Ramos (cell line): Measurements from ENCODE around the gene DCLRE1C.
"Not testable (repeated sequence)": the region's sequence is repeated elsewhere in the genome, so short reads cannot be mapped to it uniquely, and the experiment has no call there.

ENCODE experiments used
- in situ Hi-C: fragments of 300-500 bp; cut with MboI; formaldehyde crosslinking; loops from one replicate; pipeline ENCODE4 v1.14.3; 2022; ENCODE audit warnings: low sequenced_read_pairs; ENCODE audit not compliant: unreplicated experiment

DCLRE1C gene

GRCh38 chr10:14949291-14949690 is 4.6 kb downstream of the DCLRE1C start:
- in situ Hi-C loops = no loop called here

DNA sequence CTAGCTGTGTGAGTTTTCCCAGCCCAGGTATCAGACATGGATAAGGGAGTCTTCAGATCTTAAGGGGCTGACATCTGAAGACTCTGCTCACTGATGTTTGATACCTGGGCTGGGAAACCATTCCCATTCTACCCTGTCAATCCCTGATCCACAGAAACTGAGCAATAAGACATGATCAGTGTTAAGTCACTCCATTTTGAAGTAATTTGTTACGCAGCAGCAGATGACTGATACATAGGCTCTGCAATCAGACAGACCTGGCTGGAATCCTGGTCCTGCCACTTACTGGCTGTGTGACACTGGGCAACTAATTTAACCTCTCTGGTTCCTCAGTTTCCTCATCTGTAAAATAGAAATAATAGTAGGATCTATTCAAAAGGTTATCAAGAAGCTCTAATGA is 6.6 kb downstream of the DCLRE1C start:
- in situ Hi-C loops = no loop called here

GRCh38 chr10:14945108-14945507 is 8.8 kb downstream of the DCLRE1C start:
- in situ Hi-C loops = no loop called here

- in situ Hi-C loops = not testable (repeated sequence)
These were observed 11.0 kb downstream of the DCLRE1C start for GRCh38 chr10:14942950-14943338.

DNA sequence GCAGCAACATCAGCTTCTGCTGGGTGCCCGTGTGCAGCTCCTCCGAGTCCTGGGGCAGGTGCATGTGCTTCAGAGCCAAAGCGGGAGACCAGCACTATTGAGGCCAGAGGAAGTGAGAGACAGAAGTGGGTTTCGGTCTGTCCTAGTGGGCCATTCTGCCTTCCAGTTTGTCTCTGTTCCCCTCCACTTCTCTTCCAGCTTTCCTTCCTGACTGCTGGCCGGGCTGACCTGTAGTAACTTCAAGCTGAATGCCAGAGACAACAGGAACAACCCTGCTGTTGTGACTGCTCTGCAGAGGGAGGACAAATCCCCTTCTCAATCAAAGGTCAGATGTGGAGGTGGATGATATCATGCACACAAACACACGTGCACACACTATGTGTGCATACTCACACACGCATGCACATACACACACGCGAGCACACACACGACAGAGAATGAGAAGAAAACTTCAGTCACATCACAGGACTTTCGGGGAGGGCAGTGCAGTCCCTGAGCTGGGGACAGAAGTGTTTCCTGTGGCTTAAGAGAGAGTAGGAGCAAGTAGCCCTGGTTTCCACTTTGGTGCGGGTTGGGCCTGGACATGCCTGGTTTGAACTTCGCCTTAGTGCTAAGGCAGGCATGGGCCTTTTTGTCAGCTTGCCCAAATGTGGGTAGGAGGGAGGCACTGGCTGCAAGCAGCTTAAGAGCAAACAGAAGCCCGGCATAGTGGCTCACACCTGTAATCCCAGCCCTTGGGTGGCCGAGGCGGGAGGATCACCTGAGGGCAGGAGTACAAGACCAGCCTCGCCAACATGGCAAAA is 11.5 kb downstream of the DCLRE1C start:
- in situ Hi-C loops = not testable (repeated sequence)

DNA sequence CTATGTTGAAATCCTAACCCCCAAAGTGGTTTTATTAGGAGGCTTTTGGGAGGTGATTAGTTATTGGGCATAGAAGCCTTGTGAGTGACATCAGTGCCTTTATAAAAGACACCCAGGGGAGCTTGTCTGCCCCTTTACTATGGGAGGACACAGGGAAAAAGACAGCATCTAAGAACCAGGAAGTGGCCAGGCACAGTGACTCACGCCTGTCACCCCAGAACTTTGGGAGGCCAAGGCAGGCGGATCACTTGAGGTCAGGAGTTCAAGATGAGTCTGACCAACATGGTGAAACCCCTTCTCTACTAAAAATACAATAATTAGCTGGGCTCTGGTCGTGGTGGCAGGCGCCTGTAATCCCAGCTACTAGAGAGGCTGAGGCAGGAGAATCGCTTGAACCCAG is 14.9 kb downstream of the DCLRE1C start:
- in situ Hi-C loops = not testable (repeated sequence)

DNA sequence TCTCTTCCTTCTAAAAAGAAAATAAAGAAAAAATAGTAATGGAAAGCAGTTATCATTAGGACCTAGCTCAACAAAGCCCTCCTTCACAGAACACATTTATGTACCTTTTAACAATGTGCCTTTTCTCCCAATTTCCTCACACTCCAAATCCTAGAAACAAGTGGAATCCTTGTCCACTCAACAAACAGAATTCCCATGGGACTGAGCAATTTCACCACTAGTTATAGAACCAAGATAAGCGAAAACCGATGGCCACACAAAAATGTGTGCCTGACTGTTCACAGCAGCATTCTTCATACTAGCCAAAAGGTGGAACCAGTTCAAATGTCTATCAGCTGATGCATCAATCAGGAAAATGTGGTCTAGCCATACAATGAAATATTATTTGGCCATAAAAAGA is 17.3 kb downstream of the DCLRE1C start:
- in situ Hi-C loops = no loop called here

DNA sequence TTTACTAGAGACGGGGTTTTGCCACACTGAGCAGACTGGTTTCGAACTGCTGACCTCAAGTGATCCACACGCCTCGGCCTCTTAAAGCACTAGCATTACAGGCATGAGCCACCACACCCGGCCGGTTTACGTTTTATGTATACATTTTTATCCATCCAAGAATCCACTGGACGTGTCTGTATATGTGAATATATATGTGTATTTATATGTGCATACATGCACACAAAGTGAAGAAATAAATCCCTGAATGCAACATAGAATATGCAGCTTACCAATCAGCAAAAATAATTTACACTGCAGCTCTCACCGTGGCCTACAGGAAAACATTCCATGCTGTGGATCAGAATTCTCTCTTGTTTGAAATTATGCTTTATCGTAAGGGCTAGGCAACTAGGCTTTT is 23.3 kb downstream of the DCLRE1C start:
- in situ Hi-C loops = no loop called here

GRCh38 chr10:14926722-14927416 is 27.0 kb downstream of the DCLRE1C start:
- in situ Hi-C loops = no loop called here

- in situ Hi-C loops = no loop called here
These were observed 27.8 kb downstream of the DCLRE1C start for GRCh38 chr10:14926061-14926470.

GRCh38 chr10:14925268-14925667 is 28.6 kb downstream of the DCLRE1C start:
- in situ Hi-C loops = no loop called here

GRCh38 chr10:14924013-14924412 is 29.9 kb downstream of the DCLRE1C start:
- in situ Hi-C loops = no loop called here

DNA sequence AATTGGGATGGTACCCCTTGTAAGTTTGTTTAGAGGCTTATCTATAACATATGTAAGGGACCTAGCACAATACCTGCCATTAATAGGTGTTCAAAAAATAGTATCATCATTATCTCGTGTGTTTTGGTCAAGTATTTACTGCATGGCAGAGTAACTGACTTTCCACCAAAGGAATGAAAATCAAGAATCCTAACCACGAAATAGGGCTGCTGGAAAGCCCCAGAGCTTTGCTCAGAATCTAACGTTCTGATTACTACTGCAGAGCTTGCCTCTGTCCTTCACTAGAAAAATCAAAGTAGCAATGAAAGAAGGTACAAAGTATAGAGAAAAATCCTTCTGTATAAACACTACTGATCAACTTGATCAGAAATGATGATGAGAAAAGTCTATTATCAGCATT is 34.9 kb downstream of the DCLRE1C start:
- in situ Hi-C loops = no loop called here

DNA sequence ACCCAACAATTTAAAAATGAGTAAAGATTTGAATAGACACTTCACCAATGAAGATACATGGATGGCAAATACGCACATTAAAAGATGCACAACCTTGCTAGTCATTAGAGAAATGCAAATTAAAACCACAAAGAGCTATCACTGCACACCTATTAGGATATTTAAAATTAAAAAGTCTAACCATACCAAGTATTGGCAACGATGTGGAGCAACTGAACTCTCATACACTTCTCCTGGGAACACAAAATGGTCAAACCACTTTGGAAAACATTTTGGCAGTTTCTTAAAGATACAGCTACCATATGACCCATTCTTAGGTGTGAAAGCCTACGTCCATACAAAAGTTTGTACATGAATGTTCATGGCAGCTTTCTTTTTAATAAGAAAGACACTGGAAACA is 36.1 kb downstream of the DCLRE1C start:
- in situ Hi-C loops = no loop called here

GRCh38 chr10:14916600-14916999 is 37.3 kb downstream of the DCLRE1C start:
- in situ Hi-C loops = no loop called here

DNA sequence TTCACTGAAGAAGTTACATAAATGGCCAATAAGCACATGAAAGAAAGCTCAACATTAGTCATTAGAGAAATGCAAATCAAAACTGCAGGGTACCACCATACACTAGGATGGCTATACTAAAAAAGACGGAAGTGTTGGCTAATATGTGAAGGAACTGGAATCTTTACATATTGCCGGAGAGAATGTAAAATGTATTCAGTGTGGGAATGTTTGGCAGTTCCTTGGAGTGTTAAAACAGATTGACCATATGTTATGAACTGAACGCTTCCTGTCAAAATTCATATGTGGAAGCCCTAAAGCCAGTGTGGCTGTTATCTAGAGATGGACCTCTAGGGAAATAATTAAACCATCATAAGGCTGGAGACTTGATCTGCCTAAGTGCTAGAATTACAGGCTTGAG is 42.1 kb downstream of the DCLRE1C start:
- in situ Hi-C loops = no loop called here

DNA sequence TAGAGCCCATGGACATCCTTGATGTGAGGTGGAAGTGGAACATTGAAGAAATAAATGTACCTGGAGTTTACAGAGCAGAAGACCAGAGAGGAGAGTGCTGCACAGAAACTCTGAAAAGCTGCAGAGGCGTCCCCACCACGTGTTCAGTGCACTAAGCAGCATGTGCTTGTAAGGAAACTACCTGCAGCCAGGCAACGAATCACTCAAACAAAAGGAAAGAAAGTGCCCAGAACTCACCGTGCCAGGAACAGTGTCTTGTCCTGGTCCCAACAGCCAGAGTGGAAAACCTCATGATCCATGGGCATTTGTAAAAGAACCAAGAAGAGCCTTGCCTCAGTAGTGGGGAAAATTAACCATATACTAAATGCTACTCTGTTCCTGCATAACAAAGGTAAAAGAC is 42.9 kb downstream of the DCLRE1C start:
- in situ Hi-C loops = no loop called here

GRCh38 chr10:14909101-14909500 is 44.8 kb downstream of the DCLRE1C start:
- in situ Hi-C loops = no loop called here

DNA sequence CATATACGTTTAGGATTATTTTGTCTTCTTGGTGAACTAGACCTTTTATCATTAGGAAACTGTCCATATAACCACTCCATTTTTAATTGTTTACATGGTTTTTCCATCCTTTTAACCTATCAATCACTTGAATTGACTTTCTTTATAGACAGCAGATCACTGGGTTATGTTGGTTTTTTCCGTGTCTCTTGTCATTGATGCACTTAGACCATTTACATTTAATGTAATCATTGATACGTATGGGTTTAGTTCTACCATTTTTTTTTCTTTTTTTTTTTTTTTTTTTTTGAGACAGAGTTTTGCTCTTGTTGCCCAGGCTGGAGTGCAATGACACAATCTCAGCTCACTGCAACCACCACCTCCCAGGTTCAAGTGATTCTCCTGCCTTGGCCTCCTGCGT is 46.3 kb downstream of the DCLRE1C start:
- in situ Hi-C loops = not testable (repeated sequence)

DNA sequence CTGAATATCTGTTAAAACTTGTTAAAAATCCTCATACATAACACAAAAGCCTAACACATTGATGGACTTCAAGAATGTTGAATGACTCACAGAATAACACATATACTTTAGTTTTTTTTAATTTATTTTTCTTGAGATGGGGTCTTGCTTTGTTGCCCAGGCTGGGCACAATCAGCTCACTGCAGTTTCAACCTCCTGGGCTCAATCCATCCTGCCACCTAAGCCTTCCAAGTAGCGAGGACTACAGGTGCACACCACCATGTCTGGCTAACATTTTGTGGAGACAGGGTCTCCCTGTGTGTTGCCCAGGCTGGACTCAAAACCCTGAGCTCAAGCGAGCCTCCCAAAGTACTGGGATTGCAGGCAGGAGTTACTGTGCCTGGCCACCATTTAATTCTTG is 47.1 kb downstream of the DCLRE1C start:
- in situ Hi-C loops = no loop called here

DNA sequence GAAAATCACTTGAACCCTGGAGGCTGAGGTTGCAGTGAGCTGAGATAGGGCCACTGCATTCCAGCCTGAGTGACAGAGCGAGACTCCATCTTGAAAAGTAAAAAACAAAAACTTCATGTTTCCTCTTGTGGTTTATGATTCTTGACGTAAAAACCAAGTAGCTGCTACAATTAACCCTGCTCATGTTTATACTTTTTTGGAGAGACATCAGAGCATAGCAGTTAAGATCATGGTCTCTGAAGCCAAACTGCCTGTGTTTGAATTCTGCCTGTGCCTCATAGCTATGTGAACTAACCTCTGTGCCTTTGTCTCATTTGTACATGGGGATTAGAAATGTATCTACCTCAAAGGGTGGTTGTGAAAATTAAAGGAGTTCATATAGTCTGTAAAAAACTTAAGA is 48.0 kb downstream of the DCLRE1C start:
- in situ Hi-C loops = no loop called here

- in situ Hi-C loops = no loop called here
These were observed 49.0 kb downstream of the DCLRE1C start for GRCh38 chr10:14904864-14905263.
